Left renal cortex interstitium (tissue), 4 donors: Measurements from ENCODE around the gene HOXC6. TPM values are rescaled to one million over a fixed set of nuclear protein-coding genes. Genes with fewer than 3 reads are reported as not detected.
"Not testable (repeated sequence)": the region's sequence is repeated elsewhere in the genome, so short reads cannot be mapped to it uniquely, and the experiment has no call there.

Source experiments
- DNase-seq, 4 donors: peaks; one replicate each; pipeline ENCODE4 v3.0.0-alpha.2; 2013; ENCODE audit warnings: low read depth in 4 of 4, low spot score in 2 of 4, missing footprints in 1 of 4
- polyA plus RNA-seq, 4 donors: library from polyadenylated mRNA; unstranded; fragments of 120-200 nt; gene quantifications; one replicate each; pipeline ENCODE4 v1.2.1, GENCODE V29; 2013; ENCODE audit not compliant: insufficient read length in 4 of 4

HOXC6 gene
- polyA plus RNA-seq, 4 donors, result 23.8 to 49.8 (median 39.7) TPM

DNA sequence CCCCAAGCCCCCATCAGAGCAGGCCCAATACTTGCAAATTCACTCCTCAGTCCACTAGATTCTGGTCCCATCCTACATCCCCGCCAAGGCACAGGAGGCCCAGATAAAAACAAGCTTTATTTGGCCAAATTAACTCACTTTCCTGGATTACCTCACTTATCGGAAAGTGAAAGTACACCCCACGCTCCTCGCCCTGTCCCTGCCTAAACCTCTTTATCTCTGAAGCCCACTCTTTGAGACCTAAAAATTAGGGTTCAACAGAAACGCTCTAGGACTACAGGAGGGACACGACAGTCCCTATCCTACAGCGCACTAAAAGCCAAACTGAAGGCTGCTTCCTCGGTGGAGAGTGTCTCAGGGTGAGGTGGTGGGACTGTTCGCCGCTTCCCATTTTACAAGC, 49.6 kb downstream of the HOXC6 start:
- not testable (repeated sequence) for DNase-seq

GRCh38 chr12:54079115-54079514, 50.9 kb downstream of the HOXC6 start:
- not testable (repeated sequence) for DNase-seq

Other genes starting within 250 kb of the HOXC6 start
- not detected for gene HOXC13, start 89.6 kb upstream of the HOXC6 start, polyA plus RNA-seq
- gene HOXC12, start 73.5 kb upstream of the HOXC6 start, polyA plus RNA-seq, result not detected
- 1 to 10 TPM in 3 of 4 donors, under 1 TPM in 1; 0.96 to 3.6 (median 2.3) TPM for gene HOXC11, start 55.3 kb upstream of the HOXC6 start, polyA plus RNA-seq
- 1 to 10 TPM in 3 of 4 donors, under 1 TPM in 1; 0.96 to 2.3 (median 1.8) TPM for gene HOTAIR, start 53.5 kb upstream of the HOXC6 start, polyA plus RNA-seq
- gene HOXC10, start 43.3 kb upstream of the HOXC6 start, polyA plus RNA-seq, result 10 to 100 TPM; 53.9 to 75.6 (median 65.7) TPM
- 10 to 100 TPM; 19.1 to 33.6 (median 28.1) TPM for gene HOXC9, start 28.3 kb upstream of the HOXC6 start, polyA plus RNA-seq
- gene HOXC8, start 19.5 kb upstream of the HOXC6 start, polyA plus RNA-seq, result 10 to 100 TPM in 2 of 4 donors, 1 to 10 TPM in 2; 6.0 to 18.0 (median 11.0) TPM
- 1 to 10 TPM in 3 of 4 donors, under 1 TPM in 1; 0.97 to 5.7 (median 2.7) TPM for gene HOXC5, start 4.6 kb downstream of the HOXC6 start, polyA plus RNA-seq
- 10 to 100 TPM; 36.1 to 74.3 (median 62.0) TPM for gene HOXC4, start 25.4 kb downstream of the HOXC6 start, polyA plus RNA-seq
- 10 to 100 TPM; 30.8 to 43.3 (median 37.1) TPM for gene SMUG1, start 160.5 kb downstream of the HOXC6 start, polyA plus RNA-seq